Kasumi-1 (cell line): Measurements from ENCODE around the gene DAGLA.
A peak's percentile ranks its signal among the peaks of the same experiment; 100 is the strongest.

ENCODE experiments used
- DNase-seq, 2 experiments: peaks; one replicate each; lab custom pipeline; 2025; lab: John Stamatoyannopoulos, UW

The DAGLA gene

DNA sequence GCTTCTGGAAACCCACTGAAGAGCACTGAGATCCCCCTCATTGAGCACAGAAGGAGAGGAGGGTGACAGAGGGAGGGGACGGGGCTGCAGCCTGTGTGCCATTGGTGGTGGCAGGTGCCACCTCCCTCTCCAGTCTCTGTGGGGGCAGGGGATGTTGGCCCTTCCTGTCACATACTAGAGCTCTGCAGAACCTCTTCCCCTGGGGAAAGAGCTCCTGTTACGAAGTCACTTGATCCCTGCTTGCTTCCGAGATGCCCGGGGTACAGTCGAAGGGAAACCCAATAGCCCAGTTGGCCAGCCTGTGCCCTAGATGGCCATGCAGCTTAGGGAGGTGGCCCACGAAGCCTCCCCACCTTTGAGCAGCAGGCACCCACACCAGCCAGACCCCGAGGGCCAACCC, 29.4 kb downstream of the DAGLA start:
- DNase-seq, result peak; percentile 4 to 8

DNA sequence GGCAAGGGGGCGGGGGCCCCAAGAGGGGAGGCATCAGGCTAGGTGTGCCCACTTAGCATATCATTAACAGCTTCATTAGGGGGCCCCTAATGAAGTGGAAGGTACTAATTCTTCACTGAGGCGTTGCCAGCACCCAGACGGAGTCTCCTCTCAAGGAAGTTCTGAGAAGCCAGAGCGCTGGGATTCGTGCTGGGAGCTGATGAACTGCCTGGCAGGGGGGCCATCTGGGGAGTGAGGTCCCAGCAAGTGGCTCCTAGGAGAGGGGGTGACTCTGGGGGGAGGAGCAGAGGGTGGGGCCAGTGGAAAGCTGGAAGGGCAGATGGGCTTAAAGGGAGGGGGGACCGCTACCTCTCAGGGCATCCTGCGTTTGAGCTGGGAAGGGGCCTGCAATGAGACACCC, 29.8 kb downstream of the DAGLA start:
- DNase-seq, result no peak

GRCh38 chr11:61711037-61711436, 30.8 kb downstream of the DAGLA start:
- no peak for DNase-seq

GRCh38 chr11:61711498-61711897, 31.3 kb downstream of the DAGLA start:
- no peak for DNase-seq

DNA sequence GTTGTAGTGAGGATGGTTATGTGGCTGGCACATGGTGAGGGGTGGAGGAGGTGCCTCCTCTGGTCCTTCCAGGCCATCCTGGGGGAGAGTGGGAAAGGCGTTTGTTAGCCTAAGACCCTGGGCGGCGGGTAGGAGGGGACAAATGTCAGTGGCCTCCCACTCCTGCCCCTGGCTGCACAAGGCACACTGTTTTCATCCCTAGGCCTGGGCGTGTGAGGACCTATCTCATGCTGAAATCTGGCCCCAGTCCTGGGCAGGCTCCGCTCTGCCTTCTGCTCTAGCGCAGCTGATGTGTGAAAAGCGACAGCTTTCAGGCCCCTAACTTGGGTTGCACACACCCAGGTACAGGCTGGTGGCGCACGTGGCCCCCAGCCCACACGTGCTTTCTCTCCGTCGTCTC, 32.1 kb downstream of the DAGLA start:
- DNase-seq, result no peak

- no peak for DNase-seq
These were observed 32.7 kb downstream of the DAGLA start for GRCh38 chr11:61712846-61713245.

DNA sequence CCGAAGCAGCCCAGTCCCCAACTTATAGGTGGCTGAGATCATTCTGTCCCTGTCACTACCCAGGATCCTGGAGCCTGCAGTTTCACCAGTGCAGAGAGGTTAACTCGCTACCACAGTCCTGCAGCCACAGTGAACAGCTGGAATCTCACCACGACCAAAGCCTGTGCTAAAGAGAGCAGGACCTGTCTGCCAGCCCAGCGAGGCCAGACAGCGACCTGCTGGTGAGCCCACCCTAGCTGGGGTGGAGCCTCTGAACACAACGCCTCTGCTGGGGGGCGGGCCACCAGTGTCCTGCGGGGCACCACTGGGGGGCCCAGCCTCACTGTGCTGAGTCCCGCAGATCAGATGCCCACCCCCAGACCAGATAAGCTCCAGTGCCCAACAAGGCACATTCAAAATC, 33.3 kb downstream of the DAGLA start:
- no peak for DNase-seq

GRCh38 chr11:61713906-61714305, 33.7 kb downstream of the DAGLA start:
- DNase-seq, result no peak

- DNase-seq, result no peak
These were observed 34.1 kb downstream of the DAGLA start for GRCh38 chr11:61714316-61714715.

GRCh38 chr11:61714916-61715315, 34.7 kb downstream of the DAGLA start:
- DNase-seq, result no peak

GRCh38 chr11:61715867-61716266, 35.7 kb downstream of the DAGLA start:
- peak; percentile 70 to 72 for DNase-seq

GRCh38 chr11:61716478-61717285, 36.5 kb downstream of the DAGLA start:
- peak; percentile 51 to 70 for DNase-seq

DNA sequence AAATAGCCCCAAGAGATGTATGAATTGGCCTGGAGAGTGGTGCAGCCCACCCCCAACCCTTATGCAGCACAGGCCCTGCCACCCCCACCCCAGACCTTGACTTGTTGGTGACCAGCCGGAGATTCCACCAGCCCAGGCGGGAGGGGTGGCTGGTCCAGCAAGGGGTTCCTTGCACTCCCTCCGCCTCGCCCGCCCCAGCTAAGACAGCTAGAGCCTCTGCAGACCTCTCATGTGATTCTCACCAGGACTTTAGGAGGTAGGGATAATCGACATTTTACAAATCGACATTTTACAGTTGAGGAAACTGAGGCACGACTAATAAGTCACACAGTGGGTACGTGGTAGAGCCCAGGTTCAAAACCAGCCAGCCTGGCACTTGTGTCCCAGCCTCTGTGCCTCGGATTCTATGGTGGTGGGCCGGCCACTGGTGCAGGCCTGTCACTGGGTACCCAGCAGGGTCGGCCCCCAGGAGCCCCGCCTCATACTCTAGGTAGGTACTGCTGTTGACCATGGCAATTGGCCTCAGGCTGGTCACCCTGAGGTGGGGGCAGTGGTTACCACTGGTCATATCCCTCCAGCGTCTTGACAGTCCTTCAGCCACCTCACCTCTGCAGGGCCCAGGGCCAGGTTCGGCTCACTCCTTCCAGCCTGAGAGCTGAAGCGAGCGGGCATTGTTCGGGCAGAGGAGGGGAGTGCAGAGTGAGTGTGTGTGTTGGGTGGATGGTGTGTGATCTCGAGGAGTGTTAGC, 37.3 kb downstream of the DAGLA start:
- no peak for DNase-seq

GRCh38 chr11:61718046-61718531, 37.9 kb downstream of the DAGLA start:
- no peak for DNase-seq

- no peak for DNase-seq
These were observed 38.6 kb downstream of the DAGLA start for GRCh38 chr11:61718621-61719302.

DNA sequence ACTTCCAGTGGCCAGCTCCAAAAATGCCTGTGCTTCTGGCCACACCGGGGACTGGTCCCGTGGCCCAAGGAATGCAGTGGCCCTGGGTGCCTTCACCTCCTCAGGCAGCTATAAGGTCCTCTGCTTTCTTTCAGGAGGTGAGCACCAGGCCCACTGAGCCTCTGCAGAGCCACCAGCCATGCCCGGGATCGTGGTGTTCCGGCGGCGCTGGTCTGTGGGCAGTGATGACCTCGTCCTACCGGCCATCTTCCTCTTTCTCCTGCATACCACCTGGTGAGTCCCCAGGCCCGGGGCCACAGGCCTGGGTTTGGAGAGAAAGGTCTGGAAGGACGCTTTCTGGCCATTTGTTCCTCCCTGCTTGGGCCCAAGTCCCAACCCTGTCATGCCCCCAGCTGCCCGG, 39.8 kb downstream of the DAGLA start:
- no peak for DNase-seq

DNA sequence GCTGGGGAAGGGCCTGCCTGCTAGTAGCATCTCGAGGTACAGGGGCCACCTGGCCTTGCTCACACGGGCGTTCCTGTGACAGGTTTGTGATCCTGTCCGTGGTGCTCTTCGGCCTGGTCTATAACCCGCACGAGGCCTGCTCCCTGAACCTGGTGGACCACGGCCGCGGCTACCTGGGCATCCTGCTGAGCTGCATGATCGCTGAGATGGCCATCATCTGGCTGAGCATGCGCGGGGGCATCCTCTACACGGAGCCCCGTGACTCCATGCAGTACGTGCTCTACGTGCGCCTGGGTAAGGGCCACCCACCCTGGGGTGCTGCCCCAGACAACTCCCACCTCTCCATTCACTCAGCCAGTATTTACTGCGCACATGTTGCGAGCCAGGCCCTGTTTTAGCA, 40.4 kb downstream of the DAGLA start:
- DNase-seq, result no peak

GRCh38 chr11:61724437-61724836, 44.2 kb downstream of the DAGLA start:
- DNase-seq, result no peak

DNA sequence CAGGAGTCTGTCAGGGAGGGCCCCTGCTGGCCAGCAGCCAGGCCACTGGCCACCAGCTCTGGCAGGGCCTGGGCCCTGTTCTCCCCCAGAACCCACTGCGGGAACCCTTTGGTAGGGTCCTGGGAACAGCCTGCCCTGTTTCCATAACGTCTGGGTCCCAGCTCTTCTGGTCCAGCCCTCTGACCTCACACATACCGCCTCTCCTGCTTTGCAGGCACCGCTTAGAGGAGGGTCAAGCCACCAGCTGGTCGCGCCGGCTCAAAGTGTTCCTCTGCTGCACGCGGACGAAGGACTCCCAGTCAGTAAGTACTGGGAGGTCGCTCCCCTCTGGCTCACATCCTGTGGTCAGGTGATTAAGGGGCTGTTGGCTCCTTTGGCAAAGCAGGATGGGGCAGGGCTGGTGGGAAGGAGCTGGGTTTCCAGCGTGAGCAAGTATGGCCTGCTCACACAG, 45.6 kb downstream of the DAGLA start:
- no peak for DNase-seq

DNA sequence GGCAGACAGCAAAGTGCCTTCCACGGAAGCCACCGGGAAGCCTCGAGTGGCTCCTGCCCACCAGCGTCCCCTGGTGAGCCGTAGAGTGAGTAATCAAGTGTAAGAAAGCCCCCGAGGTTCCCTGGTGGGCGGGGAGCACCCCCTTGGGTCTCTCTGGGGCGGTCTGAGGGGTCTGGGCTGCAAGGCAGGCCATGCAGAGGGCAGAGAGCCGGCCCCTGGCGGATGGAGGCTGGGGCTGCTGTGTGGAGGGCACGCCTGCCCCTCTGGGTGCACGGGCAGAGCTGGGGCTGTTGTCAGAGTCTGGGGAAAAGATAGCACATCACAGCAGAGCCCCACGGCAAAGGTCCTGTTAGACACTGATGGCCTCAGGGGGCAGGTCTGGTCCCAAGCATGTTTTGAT, 46.6 kb downstream of the DAGLA start:
- no peak for DNase-seq

GRCh38 chr11:61727401-61727811, 47.2 kb downstream of the DAGLA start:
- no peak for DNase-seq

DNA sequence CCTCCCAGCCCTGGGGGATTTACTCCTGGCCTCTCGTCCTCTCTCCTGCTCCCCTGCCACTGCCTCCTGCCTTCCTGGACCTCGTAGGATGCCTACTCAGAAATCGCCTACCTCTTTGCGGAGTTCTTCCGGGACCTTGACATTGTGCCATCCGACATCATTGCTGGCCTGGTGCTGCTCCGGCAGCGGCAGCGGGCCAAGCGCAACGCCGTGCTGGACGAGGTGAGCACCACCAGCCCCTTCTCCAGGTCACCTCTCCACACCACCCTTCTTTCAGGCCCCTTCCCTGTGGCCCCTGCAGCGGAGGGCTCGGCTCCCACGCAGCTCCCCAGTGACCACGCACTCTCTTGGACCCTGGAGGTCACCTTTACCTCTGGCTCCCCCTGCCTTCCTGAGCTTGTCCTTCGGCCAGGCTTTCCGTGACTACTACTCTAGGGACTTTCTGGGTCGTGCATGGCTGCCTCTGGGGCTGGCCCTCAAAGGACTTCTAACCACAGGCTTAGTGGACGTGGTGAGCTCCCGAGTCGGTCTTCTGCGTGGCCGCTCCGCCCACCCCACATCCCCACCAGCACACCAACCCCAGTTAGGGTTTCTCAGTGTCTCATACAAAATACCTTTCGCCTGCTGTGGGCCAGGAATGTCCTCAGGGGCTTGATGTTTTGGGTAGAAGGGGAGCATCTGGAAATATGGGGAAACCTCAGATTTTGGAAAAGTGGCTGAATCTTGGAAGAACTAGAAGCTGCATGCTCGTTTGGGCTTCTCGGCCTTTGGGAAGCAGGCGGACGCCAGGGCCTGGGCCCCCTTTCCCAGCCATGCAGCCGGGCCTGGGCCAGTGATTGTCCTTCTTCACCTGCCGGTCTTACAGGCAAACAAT, 48.1 kb downstream of the DAGLA start:
- no peak for DNase-seq
